CD14-positive monocyte (primary cell): ENCODE measurements around the gene EID2. TPM values are rescaled to one million over a fixed set of nuclear protein-coding genes. Genes with fewer than 3 reads are reported as not detected.
A peak's percentile ranks its signal among the peaks of the same experiment; 100 is the strongest.

Experiments used
- DNase-seq, 3 donors: peaks; one replicate each; pipeline ENCODE4 v3.0.0-alpha.2; 2011 to 2022
- H2AFZ ChIP-seq: 2 replicates; pipeline ENCODE4 v1.6.0; 2012; ENCODE audit warnings: mild to moderate bottlenecking, low read depth, low read length, inconsistent platforms; ENCODE audit not compliant: insufficient read depth, poor library complexity, severe bottlenecking
- H3K27ac ChIP-seq, 2 donors: 1 replicate in 1 of 2; 2 replicates in 1 of 2; pipeline ENCODE4 v1.5.1; 2012 to 2013; ENCODE audit warnings: low read length in 2 of 2, control low read depth in 1 of 2, inconsistent platforms in 1 of 2, low read depth in 1 of 2, mild to moderate bottlenecking in 1 of 2
- H3K27me3 ChIP-seq, 2 donors: one replicate each; pipeline versions ENCODE4 v1.6.0 to v1.6.1; 2011 to 2013; ENCODE audit warnings: low read length in 2 of 2; ENCODE audit not compliant: control insufficient read depth in 2 of 2, insufficient read depth in 2 of 2
- H3K36me3 ChIP-seq, 2 donors: replicated peaks in 1 of 2; 1 replicate in 1 of 2; 2 replicates in 1 of 2; pipeline versions ENCODE4 v1.5.1 to v1.6.1; 2012 to 2013; ENCODE audit warnings: low read length in 2 of 2, control low read depth in 1 of 2, inconsistent platforms in 1 of 2, mild to moderate bottlenecking in 1 of 2; ENCODE audit not compliant: insufficient read depth in 2 of 2, control insufficient read depth in 1 of 2
- H3K4me1 ChIP-seq, 2 donors: 1 replicate in 1 of 2; 2 replicates in 1 of 2; pipeline versions ENCODE4 v1.5.1 to v1.6.1; 2012 to 2013; ENCODE audit warnings: low read length in 2 of 2, control low read depth in 1 of 2, inconsistent platforms in 1 of 2, mild to moderate bottlenecking in 1 of 2, moderate library complexity in 1 of 2; ENCODE audit not compliant: insufficient read depth in 2 of 2, control insufficient read depth in 1 of 2
- H3K4me2 ChIP-seq: replicated peaks from 2 replicates; pipeline ENCODE3; 2012; ENCODE audit warnings: low read length, moderate library complexity, mild to moderate bottlenecking; ENCODE audit not compliant: poor library complexity, severe bottlenecking; ENCODE audit errors: extremely low read depth
- H3K4me3 ChIP-seq, 3 experiments: fragments of 200-600 bp in 1 of 3; sonication (generic) in 1 of 3; replicated peaks in 1 of 3; 1 replicate in 2 of 3; 2 replicates in 1 of 3; pipeline ENCODE4 v1.5.1; 2011 to 2013; ENCODE audit warnings: low read length in 3 of 3, mild to moderate bottlenecking in 3 of 3, control low read depth in 2 of 3, low read depth in 2 of 3, inconsistent platforms in 1 of 3, moderate library complexity in 1 of 3
- H3K79me2 ChIP-seq: 2 replicates; pipeline ENCODE4 v1.6.0; 2012; ENCODE audit warnings: mild to moderate bottlenecking, control low read depth, inconsistent platforms, low read length, moderate library complexity; ENCODE audit not compliant: insufficient read depth
- H3K9ac ChIP-seq: 2 replicates; pipeline ENCODE4 v1.6.0; 2017; ENCODE audit warnings: low read length, mild to moderate bottlenecking; ENCODE audit not compliant: insufficient read depth, poor library complexity, severe bottlenecking
- H3K9me3 ChIP-seq, 2 donors: replicated peaks in 1 of 2; 1 replicate in 1 of 2; 2 replicates in 1 of 2; pipeline versions ENCODE4 v1.5.1 to v1.6.1; 2012 to 2013; ENCODE audit warnings: low read length in 2 of 2, control low read depth in 1 of 2; ENCODE audit not compliant: control insufficient read depth in 1 of 2, insufficient read depth in 1 of 2
- H4K20me1 ChIP-seq: 2 replicates; pipeline ENCODE4 v1.6.0; 2012; ENCODE audit warnings: mild to moderate bottlenecking, low read length, control low read depth, moderate library complexity; ENCODE audit not compliant: insufficient read depth
- H3K27ac Mint-ChIP-seq, 7 donors: one replicate each; pipeline ENCODE4 v1.8.0; 2020; ENCODE audit warnings: mild to moderate bottlenecking in 7 of 7, mixed read lengths in 7 of 7, moderate library complexity in 6 of 7, inconsistent platforms in 2 of 7
- H3K27me3 Mint-ChIP-seq, 3 donors: one replicate each; pipeline ENCODE4 v1.8.0; 2021 to 2022; ENCODE audit warnings: low read depth in 3 of 3, mild to moderate bottlenecking in 3 of 3, mixed read lengths in 3 of 3, moderate library complexity in 3 of 3, inconsistent platforms in 1 of 3
- H3K36me3 Mint-ChIP-seq, 2 donors: one replicate each; pipeline ENCODE4 v1.8.0; 2020; ENCODE audit warnings: mixed read lengths in 2 of 2, inconsistent platforms in 1 of 2, mild to moderate bottlenecking in 1 of 2
- H3K4me1 Mint-ChIP-seq: one replicate; pipeline ENCODE4 v1.8.0; 2020; ENCODE audit warnings: mild to moderate bottlenecking, mixed read lengths
- H3K4me3 Mint-ChIP-seq, 2 donors: one replicate each; pipeline ENCODE4 v1.8.0; 2020; ENCODE audit warnings: mild to moderate bottlenecking in 2 of 2, mixed read lengths in 2 of 2, moderate library complexity in 1 of 2
- H3K9me3 Mint-ChIP-seq, 7 donors: one replicate each; pipeline ENCODE4 v1.8.0; 2020 to 2022; ENCODE audit warnings: mixed read lengths in 7 of 7, mild to moderate bottlenecking in 6 of 7, moderate library complexity in 6 of 7, inconsistent platforms in 2 of 7
- WGBS: methylation state at CpG from one replicate; pipeline ENCODE4 v1.1.5; 2013; ENCODE audit warnings: missing lambda C conversion rate; ENCODE audit not compliant: insufficient coverage; 5-methylcytosine and 5-hydroxymethylcytosine counted together
- intact Hi-C, 2 donors: fragments of 100-400 bp; cut with micrococcal nuclease; formaldehyde crosslinking; loops; one replicate each; pipeline versions ENCODE4 v1.15.0 to v1.15.1; 2023
- polyA plus RNA-seq, 3 donors: library from polyadenylated mRNA; depleted of rRNA in 1 of 3; unstranded in 2 of 3; stranded (reverse) in 1 of 3; fragments of 300-500 nt in 2 of 3; fragments of >200 nt in 1 of 3; fragmentation: Illumina TruSeq in 2 of 3; gene quantifications; 1 replicate in 2 of 3; 2 replicates in 1 of 3; pipeline ENCODE4 v1.2.3, GENCODE V29; 2012 to 2021
- TF ChIP-seq, protein P1 (sequence below): fragments of 200-600 bp; IDR thresholded peaks from one replicate; pipeline ENCODE4 v1.8.0; 2022; ENCODE audit warnings: antibody characterized with exemption, mild to moderate bottlenecking

The EID2 gene
- polyA plus RNA-seq, 3 donors, result 5.8 to 20.4 (median 12.5) TPM

DNA sequence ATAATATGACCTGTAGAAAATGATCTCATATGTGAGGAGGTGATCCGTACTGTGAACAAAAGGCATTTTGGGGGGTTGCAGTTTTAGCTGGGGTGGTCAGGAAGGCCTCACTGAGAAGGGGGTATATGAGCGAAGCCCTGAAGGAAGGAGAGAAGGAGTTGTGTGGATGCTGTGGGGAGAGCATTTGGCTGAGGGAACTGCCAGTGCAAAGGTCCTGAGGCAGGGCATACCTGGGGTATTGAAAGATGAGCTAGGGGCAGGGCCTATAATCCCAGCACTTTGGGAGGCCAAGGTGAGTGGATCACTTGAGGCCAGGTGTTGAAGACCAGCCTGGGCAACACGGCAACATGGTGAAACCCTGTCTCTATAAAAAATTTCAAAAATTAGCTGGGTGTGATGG, 22.5 kb downstream of the EID2 start:
- Mint-ChIP-seq H3K36me3 (no peaks in the 10 kb centered on the region), H3K4me3 (peak overlapping the region in 1 of 2 donors; percentile 56), H3K4me1 (peaks cover 12% of the 10 kb centered on the region), H3K27me3 (peaks cover 63 to 69% (median 67%) of the 10 kb centered on the region in 3 donors), H3K9me3 (peaks cover 0 to 22% (median 13%) of the 10 kb centered on the region in 7 donors), H3K27ac (no peak overlapping the region)
- Histone ChIP-seq H3K4me2 (no peak overlapping the region), H3K9me3 (peaks cover 11 to 16% of the 10 kb centered on the region in 2 donors), H3K4me1 (peaks cover 0 to 10% of the 10 kb centered on the region in 2 donors), H3K27ac (no peak overlapping the region), H3K4me3 (no peak overlapping the region), H3K79me2 (no peaks in the 10 kb centered on the region), H3K9ac (no peak overlapping the region), H4K20me1 (no peaks in the 10 kb centered on the region), H2AFZ (no peak overlapping the region), H3K36me3 (no peaks in the 10 kb centered on the region), H3K27me3 (peaks cover 34 to 56% of the 10 kb centered on the region in 2 donors)
- DNase-seq, result no peak
- intact Hi-C loops, result no loop called here
- 54% methylated on average over 3 of the region's 3 CpGs for WGBS
- TF ChIP-seq, protein P1, sequence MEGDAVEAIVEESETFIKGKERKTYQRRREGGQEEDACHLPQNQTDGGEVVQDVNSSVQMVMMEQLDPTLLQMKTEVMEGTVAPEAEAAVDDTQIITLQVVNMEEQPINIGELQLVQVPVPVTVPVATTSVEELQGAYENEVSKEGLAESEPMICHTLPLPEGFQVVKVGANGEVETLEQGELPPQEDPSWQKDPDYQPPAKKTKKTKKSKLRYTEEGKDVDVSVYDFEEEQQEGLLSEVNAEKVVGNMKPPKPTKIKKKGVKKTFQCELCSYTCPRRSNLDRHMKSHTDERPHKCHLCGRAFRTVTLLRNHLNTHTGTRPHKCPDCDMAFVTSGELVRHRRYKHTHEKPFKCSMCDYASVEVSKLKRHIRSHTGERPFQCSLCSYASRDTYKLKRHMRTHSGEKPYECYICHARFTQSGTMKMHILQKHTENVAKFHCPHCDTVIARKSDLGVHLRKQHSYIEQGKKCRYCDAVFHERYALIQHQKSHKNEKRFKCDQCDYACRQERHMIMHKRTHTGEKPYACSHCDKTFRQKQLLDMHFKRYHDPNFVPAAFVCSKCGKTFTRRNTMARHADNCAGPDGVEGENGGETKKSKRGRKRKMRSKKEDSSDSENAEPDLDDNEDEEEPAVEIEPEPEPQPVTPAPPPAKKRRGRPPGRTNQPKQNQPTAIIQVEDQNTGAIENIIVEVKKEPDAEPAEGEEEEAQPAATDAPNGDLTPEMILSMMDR, result no peak

DNA sequence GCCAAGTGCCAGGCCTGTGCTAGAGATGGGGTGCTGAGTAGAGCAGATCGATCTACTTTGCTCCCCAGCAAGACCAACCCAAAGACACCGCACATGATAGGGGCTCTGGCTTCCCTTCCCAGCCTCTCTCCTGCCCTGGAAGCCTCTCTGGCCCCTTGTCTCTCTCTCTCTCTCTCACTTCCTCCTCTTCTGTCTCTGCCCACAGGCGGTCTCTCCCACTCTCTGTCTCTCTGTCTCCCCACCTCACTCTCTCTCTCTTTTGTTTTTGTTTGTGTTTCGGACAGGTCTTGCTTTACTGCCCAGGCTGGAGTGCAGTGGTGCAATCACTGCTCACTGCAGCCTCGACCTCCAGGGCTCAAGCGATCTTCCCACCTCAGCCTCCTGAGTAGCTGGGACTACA, 23.7 kb downstream of the EID2 start:
- peaks cover 34 to 61% of the 10 kb centered on the region in 2 donors for H3K27me3 ChIP-seq
- no peak overlapping the region for H3K4me2 ChIP-seq
- H3K79me2 ChIP-seq, result no peaks in the 10 kb centered on the region
- peaks cover 11 to 16% of the 10 kb centered on the region in 2 donors for H3K9me3 ChIP-seq
- Mint-ChIP-seq H3K27me3 (peaks cover 71 to 75% (median 71%) of the 10 kb centered on the region in 3 donors), H3K4me1 (peaks cover 12% of the 10 kb centered on the region), H3K4me3 (peak overlapping the region in 1 of 2 donors; percentile 68), H3K9me3 (peaks cover 0 to 26% (median 15%) of the 10 kb centered on the region in 7 donors), H3K27ac (no peak overlapping the region), H3K36me3 (no peaks in the 10 kb centered on the region)
- peaks cover 0 to 10% of the 10 kb centered on the region in 2 donors for H3K4me1 ChIP-seq
- TF ChIP-seq, protein P1, result no peak
- H3K27ac ChIP-seq, result no peak overlapping the region
- no peaks in the 10 kb centered on the region for H4K20me1 ChIP-seq
- no peaks in the 10 kb centered on the region for H3K36me3 ChIP-seq
- no peak overlapping the region for H3K9ac ChIP-seq
- WGBS, result 35% methylated on average over 5 of the region's 6 CpGs
- no peak for DNase-seq
- no peak overlapping the region for H3K4me3 ChIP-seq
- peak overlapping the region; percentile 22 for H2AFZ ChIP-seq
- intact Hi-C loops, result no loop called here
